Stimulated activated CD4-positive, alpha-beta T cell treated with anti-CD3 and anti-CD28 coated beads, Interleukin-15, amount 100 ng/mL, for 1 hour (primary cell): Measurements from ENCODE around the gene MRPL57.
"Not testable (repeated sequence)": the region's sequence is repeated elsewhere in the genome, so short reads cannot be mapped to it uniquely, and the experiment has no call there.

Experiments
- DNase-seq, 2 donors: peaks; one replicate each; pipeline ENCODE4 v3.0.0-alpha.2; 2020; ENCODE audit warnings: low read depth in 1 of 2, low spot score in 1 of 2

The MRPL57 gene

DNA sequence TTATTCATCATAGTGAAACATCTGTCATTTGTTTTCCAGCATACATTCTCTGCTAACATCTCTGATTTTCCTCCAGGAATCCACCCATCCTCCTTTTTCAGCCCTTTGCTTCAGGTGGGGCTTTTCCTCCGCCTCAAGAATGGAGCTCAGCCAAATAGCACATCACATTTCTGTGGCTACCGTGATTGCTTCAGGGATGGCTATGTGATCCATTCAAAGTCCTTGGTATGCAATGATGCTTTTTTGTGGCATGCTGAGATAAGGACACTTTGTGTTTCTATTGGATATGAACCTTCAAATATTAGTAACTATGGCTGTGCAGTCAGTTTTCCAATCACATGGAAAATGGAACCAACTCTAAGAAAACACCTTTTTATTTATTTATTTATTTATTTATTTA lies 18.3 kb downstream of the MRPL57 start:
- not testable (repeated sequence) for DNase-seq

DNA sequence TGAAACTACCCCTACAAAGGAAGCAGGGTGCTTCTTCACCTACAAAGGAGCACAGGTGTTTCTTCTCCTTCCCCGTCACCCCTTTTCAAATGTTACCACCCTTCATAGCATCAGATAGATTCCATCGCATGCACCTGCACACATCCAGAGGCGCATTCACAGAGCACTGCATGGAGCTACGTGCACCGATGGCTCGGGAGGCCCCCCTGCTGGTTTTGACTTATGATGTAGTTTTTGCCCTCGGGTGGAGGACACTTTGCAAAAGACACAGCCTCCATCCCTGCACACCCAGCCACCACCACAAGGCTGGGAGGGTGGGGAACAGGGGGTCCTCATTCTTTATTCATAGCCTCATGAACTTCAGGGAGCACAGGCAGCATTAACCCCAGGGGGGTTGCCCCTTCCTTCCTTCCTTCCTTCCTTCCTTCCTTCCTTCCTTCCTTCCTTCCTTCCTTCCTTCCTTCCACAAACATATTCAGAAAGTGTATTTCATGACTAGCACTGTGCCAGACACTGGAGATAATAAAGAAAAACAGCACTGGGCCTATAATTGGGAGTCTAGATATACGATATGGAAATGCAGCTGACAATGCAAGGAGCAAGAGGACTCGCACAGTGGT lies 21.3 kb downstream of the MRPL57 start:
- DNase-seq: not testable (repeated sequence)

DNA sequence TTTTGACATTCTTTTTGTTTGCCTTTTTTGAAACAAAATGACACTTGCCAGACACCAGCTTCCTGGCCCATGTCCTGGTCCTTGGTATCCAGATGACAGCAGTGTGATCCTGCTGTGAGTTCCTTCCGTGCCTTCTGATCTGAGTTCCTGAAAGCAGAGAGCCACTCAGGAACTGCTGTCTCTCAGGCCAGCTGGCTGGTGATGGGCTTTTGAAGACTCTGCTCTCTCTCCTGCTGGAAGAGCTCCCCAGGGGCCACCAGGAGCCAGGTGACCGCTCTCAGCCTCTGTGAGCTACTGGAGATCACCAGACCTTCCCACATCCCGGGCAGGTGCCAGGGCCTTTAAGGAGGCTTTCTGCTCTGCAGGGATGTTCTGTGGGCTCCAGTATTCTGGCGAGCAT lies 21.9 kb downstream of the MRPL57 start:
- not testable (repeated sequence) for DNase-seq

GRCh38 chr13:21201456-21202190 lies 25.2 kb downstream of the MRPL57 start:
- not testable (repeated sequence) for DNase-seq

DNA sequence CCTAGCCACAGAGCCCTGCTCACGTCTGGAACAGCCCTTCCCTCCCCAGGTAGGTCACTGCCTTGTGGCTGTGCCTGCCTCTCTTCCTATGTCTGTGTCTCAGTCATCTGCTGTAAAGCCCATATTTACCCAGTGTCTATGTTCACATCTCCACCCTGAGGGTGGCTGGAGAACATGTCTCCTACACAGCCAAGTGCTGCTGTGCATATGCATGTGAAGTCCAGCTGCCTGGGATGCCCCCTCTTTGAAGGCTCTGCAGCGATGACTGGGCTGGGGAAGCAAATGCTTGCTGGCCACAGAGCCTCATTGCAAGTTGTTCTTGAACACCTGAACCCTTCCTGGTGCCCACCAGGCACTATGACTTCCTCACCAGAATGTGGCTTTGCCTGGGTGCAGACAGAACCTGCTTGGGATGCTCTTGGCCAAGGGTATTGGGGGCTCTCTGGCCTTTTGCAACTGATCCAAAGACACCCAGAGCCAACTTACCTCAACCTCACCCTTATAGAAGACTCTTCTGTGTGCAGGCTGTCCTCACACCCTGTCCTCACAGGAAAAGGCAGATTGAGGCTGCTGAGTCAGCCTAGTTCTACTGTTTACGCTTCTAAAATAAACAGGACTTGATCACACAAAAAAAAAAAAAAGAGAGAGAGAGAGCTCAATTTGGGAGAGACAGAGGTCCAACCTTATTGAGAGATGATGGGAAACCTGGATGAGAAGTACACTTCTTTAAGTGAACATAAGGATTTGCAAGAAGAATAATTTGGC lies 26.5 kb downstream of the MRPL57 start:
- DNase-seq: no peak

DNA sequence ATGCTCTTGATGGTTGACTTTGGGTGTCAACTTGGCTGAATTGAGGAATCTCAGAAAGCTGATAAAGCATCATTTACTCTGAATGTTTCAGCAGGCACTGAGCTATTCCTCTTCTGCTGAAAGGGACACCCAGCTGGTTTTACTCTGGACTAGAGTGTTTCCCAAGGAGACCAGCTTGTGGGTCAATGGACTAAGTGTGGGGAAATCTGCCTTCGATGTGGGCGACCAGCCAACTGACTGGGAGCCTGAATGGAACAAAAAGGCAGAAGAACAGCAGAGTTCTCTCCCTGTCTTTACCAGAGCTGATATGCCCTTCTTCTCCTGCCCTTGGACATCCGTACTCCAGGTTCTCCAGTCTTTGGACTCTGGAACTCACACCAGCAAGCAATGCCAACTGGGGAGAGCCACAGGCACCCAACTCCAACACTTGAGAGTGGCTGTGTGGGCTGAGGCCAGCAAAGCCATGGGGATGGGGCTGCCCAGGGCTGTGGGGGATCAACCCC lies 32.2 kb downstream of the MRPL57 start:
- DNase-seq: no peak

GRCh38 chr13:21212138-21212775 lies 35.8 kb downstream of the MRPL57 start:
- DNase-seq: no peak

DNA sequence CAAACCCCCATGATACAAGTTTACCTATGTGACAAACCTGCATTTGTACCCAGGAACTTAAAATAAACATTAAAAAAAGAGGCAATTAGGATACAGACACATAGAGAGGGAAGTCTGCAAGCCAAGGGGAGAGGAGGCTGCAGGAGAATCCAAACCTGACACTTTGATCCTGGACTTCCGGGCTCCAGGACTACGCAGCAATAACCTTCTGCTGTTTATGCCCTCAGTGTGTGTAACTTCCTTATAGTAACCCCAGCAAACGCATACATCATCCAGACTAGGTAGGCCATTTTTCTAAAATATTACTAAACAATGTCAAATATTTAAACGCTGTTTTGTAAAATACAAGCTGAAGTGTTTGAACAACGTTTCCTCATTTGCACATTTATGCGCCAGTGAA lies 39.0 kb downstream of the MRPL57 start:
- DNase-seq: not testable (repeated sequence)

GRCh38 chr13:21216332-21216731 lies 39.9 kb downstream of the MRPL57 start:
- no peak for DNase-seq

DNA sequence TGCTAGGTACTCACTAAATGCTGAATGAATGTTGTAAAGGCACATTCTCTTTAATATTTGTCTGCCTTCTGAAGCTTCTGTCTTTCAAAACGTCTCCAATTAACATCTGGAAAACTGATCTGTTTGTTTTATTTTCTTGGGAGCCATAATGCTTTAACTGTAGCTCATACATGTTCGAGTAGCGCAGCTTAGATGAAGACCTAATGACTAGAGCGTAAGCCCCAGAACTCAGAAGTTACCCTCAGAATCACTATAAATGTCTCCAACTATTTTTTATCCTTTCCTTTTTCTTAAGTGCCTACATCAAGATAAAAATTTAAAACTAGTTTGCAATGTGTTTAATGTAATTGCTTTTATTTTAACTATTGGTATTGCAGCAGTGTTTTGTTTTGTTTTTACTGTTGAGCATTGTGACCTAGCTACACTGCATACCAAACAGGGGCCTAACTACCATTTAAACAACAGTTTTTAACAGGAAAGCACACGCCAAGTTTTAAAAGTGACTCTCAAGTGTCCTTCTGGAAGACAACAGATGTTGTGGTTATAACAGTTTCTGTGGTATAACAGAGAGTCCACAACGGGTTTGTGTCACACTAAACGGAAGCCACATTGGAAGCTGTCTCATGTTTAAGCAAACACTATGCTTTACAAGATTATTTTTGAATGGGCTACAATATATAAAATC lies 42.0 kb downstream of the MRPL57 start:
- no peak for DNase-seq

- no peak for DNase-seq
These were observed 42.6 kb downstream of the MRPL57 start for GRCh38 chr13:21219036-21219381.

GRCh38 chr13:21219716-21220115 lies 43.3 kb downstream of the MRPL57 start:
- not testable (repeated sequence) for DNase-seq

- no peak for DNase-seq
These were observed 44.8 kb downstream of the MRPL57 start for GRCh38 chr13:21221268-21221667.

GRCh38 chr13:21225082-21225481 lies 48.6 kb downstream of the MRPL57 start:
- DNase-seq: no peak

- DNase-seq: no peak
These were observed 49.6 kb downstream of the MRPL57 start for GRCh38 chr13:21225841-21226581.

DNA sequence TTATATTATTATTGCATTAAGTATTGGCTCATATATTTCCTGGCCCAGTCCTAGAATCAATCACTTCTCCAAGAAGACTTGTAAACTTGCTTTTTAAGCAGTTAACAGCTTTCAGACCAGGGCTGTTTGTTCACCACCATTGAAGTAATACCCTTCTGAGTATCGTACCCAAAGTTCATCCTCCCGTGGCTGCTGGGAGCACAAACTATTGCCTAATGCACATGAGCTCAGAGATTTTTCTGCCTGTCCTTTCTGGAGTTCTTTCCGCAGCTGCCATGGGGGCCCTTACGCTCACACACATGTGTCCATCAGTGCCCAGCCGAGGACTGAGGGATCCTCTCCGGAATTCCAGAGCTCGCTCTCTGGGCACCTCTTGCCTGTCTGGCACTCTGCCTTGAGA lies 51.5 kb downstream of the MRPL57 start:
- DNase-seq: no peak
